Esophagus (tissue), 2 donors: ENCODE measurements around the gene TBK1. TPM values are rescaled to one million over a fixed set of nuclear protein-coding genes. Genes with fewer than 3 reads are reported as not detected.
"Not testable (repeated sequence)": the region's sequence is repeated elsewhere in the genome, so short reads cannot be mapped to it uniquely, and the experiment has no call there.

Experiments
- H3K27ac ChIP-seq, 2 donors: one replicate each; pipeline ENCODE4 v1.5.1; 2013; ENCODE audit warnings: low read depth in 2 of 2, mild to moderate bottlenecking in 2 of 2, inconsistent platforms in 1 of 2, low read length in 1 of 2, moderate library complexity in 1 of 2
- H3K27me3 ChIP-seq, 2 donors: one replicate each; pipeline ENCODE4 v1.6.1; 2013; ENCODE audit warnings: low read length in 2 of 2, control low read depth in 1 of 2, mild to moderate bottlenecking in 1 of 2; ENCODE audit not compliant: insufficient read depth in 2 of 2, control insufficient read depth in 1 of 2
- H3K36me3 ChIP-seq, 2 donors: one replicate each; pipeline ENCODE4 v1.6.1; 2013; ENCODE audit warnings: low read length in 1 of 2; ENCODE audit not compliant: control insufficient read depth in 2 of 2, insufficient read depth in 2 of 2
- H3K4me1 ChIP-seq, 2 donors: one replicate each; pipeline ENCODE4 v1.6.1; 2013; ENCODE audit warnings: low read length in 1 of 2; ENCODE audit not compliant: control insufficient read depth in 2 of 2, insufficient read depth in 2 of 2
- H3K4me3 ChIP-seq, 2 donors: one replicate each; pipeline ENCODE4 v1.5.1; 2013; ENCODE audit warnings: low read length in 2 of 2, mild to moderate bottlenecking in 2 of 2, low read depth in 1 of 2, moderate library complexity in 1 of 2
- H3K9me3 ChIP-seq, 2 donors: one replicate each; pipeline ENCODE4 v1.6.1; 2013; ENCODE audit warnings: mild to moderate bottlenecking in 2 of 2, low read depth in 1 of 2, low read length in 1 of 2, moderate library complexity in 1 of 2; ENCODE audit not compliant: control insufficient read depth in 2 of 2, insufficient read depth in 1 of 2
- WGBS, 2 donors: extraction: QIAGEN DNeasy Blood & Tissue Kit; methylation state at CpG; one replicate each; pipeline ENCODE4 v1.1.7; 2013; 5-methylcytosine and 5-hydroxymethylcytosine counted together
- polyA plus RNA-seq, 2 donors: library from polyadenylated mRNA; stranded (reverse); fragments of 200-250 nt; gene quantifications; one replicate each; pipeline ENCODE4 v1.2.3, GENCODE V29; 2013
- donor health status: healthy with polysubstance abuse.
- donor health status: Bipolar disorder and iron deficiency.

TBK1 gene
- polyA plus RNA-seq, 2 donors, result 10.1 to 11.7 TPM

DNA sequence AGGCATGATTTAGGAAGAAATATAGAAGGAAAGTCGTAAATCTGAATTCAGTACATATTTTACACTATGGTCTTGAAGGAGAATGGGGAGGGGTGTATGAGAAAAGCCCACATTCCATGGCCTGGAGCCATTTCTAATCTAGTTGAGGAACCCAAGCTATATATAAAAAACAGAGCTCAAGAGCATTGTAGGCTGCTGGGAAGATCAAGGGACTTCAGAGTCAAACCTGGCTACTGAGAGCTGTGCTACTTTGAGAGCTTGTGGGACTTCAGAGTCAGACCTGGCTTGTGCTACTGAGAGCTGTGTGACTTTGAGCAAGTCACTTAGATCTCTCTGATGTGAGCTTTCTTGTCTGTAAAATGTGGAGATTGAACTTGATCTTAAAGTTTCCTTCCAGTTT lies 58.7 kb downstream of the TBK1 start:
- H3K27me3 ChIP-seq, result no peaks in the 10 kb centered on the region
- no peak overlapping the region for H3K27ac ChIP-seq
- H3K9me3 ChIP-seq, result no peaks in the 10 kb centered on the region
- 87 to 89% methylated on average over 1 of the region's 1 CpG for WGBS, 2 donors
- H3K36me3 ChIP-seq, result no peaks in the 10 kb centered on the region
- H3K4me3 ChIP-seq, result no peak overlapping the region
- H3K4me1 ChIP-seq, result no peaks in the 10 kb centered on the region

- 88 to 89% methylated on average over 5 of the region's 5 CpGs for WGBS, 2 donors
- no peaks in the 10 kb centered on the region for H3K4me1 ChIP-seq
Measured at GRCh38 chr12:64518396-64518795, 66.5 kb downstream of the TBK1 start.

DNA sequence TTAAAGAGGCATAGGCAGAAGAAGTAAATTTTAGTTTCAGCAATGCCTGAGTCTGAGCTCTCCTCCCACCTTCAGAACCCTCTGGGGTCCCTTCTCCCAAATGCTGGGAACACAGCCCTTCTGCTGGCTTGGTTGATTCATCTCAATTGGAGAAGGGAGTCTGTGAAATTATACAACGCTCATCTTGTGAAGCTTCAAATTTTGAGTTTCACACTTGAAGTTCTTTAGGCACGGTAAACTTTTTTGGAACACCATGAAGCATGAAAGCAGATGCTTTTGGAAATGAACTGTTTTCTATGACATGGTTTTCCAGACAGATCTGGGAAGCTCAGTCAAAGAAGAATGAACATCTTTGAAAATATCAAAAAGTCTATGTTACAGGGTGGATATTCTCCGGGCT lies 69.9 kb downstream of the TBK1 start:
- 71 to 72% methylated on average over 3 of the region's 3 CpGs for WGBS, 2 donors
- Histone ChIP-seq H3K4me1 (no peaks in the 10 kb centered on the region), H3K27ac (no peak overlapping the region)

More at GRCh38 chr12:64518396-64518795, 66.5 kb downstream of the TBK1 start:
- Histone ChIP-seq H3K36me3 (no peaks in the 10 kb centered on the region), H3K27ac (no peak overlapping the region), H3K27me3 (no peaks in the 10 kb centered on the region), H3K4me3 (no peak overlapping the region), H3K9me3 (no peaks in the 10 kb centered on the region)

GRCh38 chr12:64522316-64522715 lies 70.4 kb downstream of the TBK1 start:
- WGBS, 2 donors, result 21 to 37% methylated on average over 5 of the region's 5 CpGs

More for the DNA sequence above, 69.9 kb downstream of the TBK1 start:
- Histone ChIP-seq H3K9me3 (no peaks in the 10 kb centered on the region), H3K4me3 (no peak overlapping the region), H3K36me3 (no peaks in the 10 kb centered on the region), H3K27me3 (no peaks in the 10 kb centered on the region)

GRCh38 chr12:64522807-64523206 lies 70.9 kb downstream of the TBK1 start:
- Histone ChIP-seq H3K36me3 (no peaks in the 10 kb centered on the region), H3K4me1 (no peaks in the 10 kb centered on the region), H3K9me3 (no peaks in the 10 kb centered on the region), H3K27me3 (no peaks in the 10 kb centered on the region), H3K4me3 (no peak overlapping the region), H3K27ac (no peak overlapping the region)
- WGBS, 2 donors, result 76 to 77% methylated on average over 4 of the region's 4 CpGs

More at GRCh38 chr12:64522316-64522715, 70.4 kb downstream of the TBK1 start:
- no peaks in the 10 kb centered on the region for H3K9me3 ChIP-seq
- H3K36me3 ChIP-seq, result no peaks in the 10 kb centered on the region
- H3K27me3 ChIP-seq, result no peaks in the 10 kb centered on the region
- H3K4me1 ChIP-seq, result no peaks in the 10 kb centered on the region
- H3K4me3 ChIP-seq, result no peak overlapping the region
- no peak overlapping the region for H3K27ac ChIP-seq

DNA sequence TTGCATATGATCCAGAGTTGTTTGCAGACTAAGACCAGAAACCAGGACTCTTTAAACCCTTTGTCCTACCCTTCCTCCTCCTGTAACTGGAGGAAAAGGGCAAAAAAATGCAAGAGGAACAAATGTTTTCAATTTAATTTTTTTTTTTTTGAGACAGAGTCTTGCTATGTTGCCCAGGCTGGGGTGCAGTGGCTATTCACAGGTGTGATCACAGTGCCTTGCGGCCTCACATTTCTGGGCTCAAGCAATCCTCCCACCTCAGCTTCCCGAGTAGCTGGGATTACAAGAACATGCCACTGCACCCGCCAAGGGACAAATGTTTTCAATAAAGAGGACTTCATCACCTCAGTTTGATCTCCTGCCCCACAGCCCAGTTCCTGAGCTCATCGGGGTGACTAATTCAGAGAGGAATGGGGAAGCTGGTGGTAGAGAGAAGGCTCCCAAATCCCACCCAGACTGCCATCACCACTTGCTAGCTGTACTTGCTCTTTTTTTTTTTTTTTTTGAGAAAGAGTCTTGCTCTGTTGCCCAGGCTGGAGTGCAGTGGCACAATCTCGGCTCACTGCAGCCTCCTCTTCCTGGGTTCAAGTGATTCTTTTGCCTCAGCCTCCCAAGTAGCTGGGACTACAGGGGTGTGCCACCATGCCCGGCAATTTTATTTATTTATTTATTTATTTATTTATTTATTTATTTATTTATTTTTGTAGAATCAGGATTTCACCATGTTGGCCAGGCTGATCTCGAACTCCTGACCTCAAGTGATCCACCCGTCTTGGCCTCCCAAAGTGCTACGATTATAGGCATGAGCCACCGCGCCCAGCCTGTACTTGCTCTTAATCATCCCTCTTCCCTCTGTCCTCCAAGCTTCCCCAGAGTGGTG lies 71.9 kb downstream of the TBK1 start:
- H3K27me3 ChIP-seq, H3K36me3 ChIP-seq, H3K4me1 ChIP-seq, H3K27ac ChIP-seq, H3K4me3 ChIP-seq, H3K9me3 ChIP-seq: not testable (repeated sequence)
- WGBS, 2 donors, result 89 to 94% methylated on average over 11 of the region's 11 CpGs

GRCh38 chr12:64525461-64526160 lies 73.7 kb downstream of the TBK1 start:
- 87 to 88% methylated on average over 11 of the region's 11 CpGs for WGBS, 2 donors
- Histone ChIP-seq H3K4me1 (no peaks in the 10 kb centered on the region), H3K9me3 (no peaks in the 10 kb centered on the region), H3K27ac (no peak overlapping the region), H3K4me3 (no peak overlapping the region), H3K36me3 (no peaks in the 10 kb centered on the region), H3K27me3 (no peaks in the 10 kb centered on the region)

DNA sequence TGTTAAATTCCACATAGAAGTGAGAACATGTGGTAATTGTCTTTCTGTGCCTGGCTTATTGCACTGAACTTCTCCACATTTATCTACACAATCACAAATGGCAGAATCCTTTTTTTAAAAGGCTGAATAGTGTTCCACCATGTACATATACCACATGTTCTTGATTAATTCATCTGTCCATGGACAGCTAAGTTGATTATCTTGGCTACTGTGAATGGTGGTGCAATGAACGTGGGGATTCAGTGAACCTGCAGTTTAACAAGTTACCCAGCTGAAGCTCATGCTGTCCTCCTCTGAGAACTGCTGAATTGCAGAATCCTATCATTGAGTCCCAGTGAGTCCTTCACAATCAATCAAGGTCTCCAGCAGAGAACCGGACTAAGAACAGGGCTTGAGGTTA lies 74.9 kb downstream of the TBK1 start:
- no peak overlapping the region for H3K27ac ChIP-seq
- H3K9me3 ChIP-seq, result no peaks in the 10 kb centered on the region
- no peaks in the 10 kb centered on the region for H3K27me3 ChIP-seq
- no peaks in the 10 kb centered on the region for H3K4me1 ChIP-seq
- H3K36me3 ChIP-seq, result no peaks in the 10 kb centered on the region
- WGBS, 2 donors, result 46 to 52% methylated on average over 2 of the region's 2 CpGs
- H3K4me3 ChIP-seq, result no peak overlapping the region

GRCh38 chr12:64528616-64529015 lies 76.7 kb downstream of the TBK1 start:
- Histone ChIP-seq H3K4me3 (no peak overlapping the region), H3K4me1 (no peaks in the 10 kb centered on the region), H3K36me3 (no peaks in the 10 kb centered on the region), H3K27me3 (no peaks in the 10 kb centered on the region), H3K27ac (no peak overlapping the region), H3K9me3 (no peaks in the 10 kb centered on the region)
- 75 to 80% methylated on average over 8 of the region's 8 CpGs for WGBS, 2 donors
